ENCODE data around the gene GOLGA8A.

GOLGA8A gene

DNA sequence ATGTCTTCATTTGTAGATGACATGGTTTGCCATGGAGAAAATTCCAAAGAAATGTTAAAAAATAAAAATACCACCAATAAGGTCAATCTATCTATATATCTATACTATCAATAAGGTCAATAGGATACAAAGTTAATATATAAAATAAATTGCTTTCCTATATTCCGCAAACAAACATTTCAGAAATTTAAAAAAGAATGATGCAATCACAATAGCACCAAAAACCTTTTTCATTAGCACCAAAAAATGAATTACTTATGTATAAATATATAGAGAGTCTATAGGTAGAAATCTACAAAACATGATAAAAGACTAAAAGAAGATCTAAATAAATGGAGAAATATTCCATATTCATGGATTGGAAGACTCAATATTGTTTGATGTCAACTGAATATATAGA lies 22.8 kb upstream of the GOLGA8A start:
- H3K27ac ChIP-seq, result no peak overlapping the region
- TF ChIP-seq, protein P1, sequence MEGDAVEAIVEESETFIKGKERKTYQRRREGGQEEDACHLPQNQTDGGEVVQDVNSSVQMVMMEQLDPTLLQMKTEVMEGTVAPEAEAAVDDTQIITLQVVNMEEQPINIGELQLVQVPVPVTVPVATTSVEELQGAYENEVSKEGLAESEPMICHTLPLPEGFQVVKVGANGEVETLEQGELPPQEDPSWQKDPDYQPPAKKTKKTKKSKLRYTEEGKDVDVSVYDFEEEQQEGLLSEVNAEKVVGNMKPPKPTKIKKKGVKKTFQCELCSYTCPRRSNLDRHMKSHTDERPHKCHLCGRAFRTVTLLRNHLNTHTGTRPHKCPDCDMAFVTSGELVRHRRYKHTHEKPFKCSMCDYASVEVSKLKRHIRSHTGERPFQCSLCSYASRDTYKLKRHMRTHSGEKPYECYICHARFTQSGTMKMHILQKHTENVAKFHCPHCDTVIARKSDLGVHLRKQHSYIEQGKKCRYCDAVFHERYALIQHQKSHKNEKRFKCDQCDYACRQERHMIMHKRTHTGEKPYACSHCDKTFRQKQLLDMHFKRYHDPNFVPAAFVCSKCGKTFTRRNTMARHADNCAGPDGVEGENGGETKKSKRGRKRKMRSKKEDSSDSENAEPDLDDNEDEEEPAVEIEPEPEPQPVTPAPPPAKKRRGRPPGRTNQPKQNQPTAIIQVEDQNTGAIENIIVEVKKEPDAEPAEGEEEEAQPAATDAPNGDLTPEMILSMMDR (conservative IDR thresholded peaks at IDR 0.05), result no peak
- TF ChIP-seq ZFX (IDR thresholded peaks at IDR 0.05), result no peak

GRCh38 chr15:34456658-34457057 lies 19.1 kb upstream of the GOLGA8A start:
- no peak for TF ChIP-seq ZFX (IDR thresholded peaks at IDR 0.05)
- TF ChIP-seq, protein P1 (conservative IDR thresholded peaks at IDR 0.05), result no peak
- no peak overlapping the region for H3K27ac ChIP-seq

DNA sequence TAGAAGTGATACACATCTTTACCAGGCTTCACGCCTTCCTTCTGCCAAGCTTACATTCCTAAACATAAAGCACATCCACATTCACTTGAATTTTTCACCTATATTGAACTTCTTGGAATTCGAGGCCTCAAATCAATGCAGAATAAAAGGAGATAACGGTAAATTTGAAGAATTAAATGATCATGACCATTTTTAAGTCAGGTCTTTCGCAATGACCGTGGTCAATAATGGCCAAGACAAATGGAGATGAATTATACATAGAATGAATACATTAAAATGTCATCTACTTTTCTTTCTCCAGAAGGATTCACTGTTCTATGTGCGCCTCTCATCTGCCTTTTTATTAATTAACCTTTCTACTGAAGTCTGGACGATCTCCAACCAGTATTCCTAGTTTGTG lies 5.3 kb upstream of the GOLGA8A start:
- TF ChIP-seq ZFX (IDR thresholded peaks at IDR 0.05), result no peak
- TF ChIP-seq, protein P1 (conservative IDR thresholded peaks at IDR 0.05), result no peak
- H3K27ac ChIP-seq, result no peak overlapping the region

- H3K27ac ChIP-seq, result no peak overlapping the region
- TF ChIP-seq ZFX (IDR thresholded peaks at IDR 0.05), result no peak
- TF ChIP-seq, protein P1 (conservative IDR thresholded peaks at IDR 0.05), result no peak
Observed at GRCh38 chr15:34439878-34440277, 2.3 kb upstream of the GOLGA8A start.

DNA sequence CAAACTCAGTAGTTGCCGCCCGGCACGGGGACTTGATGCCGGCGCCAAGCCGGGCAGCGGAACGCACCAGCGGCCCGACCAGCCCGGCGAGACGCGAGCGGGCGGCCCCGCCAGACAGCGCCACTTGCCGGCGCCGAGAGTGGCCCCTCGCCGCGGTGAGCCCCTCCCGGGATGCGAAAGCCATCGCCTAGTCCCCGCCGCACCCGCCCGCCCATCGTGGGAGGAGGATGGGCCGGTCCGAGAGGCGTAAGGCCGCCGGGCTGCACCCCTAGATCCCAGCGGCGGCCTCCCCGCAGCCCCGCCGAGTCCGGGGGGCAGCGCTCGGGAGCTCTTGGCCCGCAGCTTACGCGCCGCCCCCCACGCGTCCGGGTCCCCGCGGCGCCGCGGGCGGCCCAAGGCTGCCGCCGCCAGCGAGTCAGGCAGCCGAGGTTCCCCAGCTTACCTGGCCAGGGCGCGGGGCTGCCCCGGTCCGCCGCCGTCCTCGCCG lies 609 bp downstream of the GOLGA8A start:
- TF ChIP-seq ZFX (IDR thresholded peaks at IDR 0.05), result peak; percentile 43; the same call in 1 of the 2 replicates
- TF ChIP-seq, protein P1 (conservative IDR thresholded peaks at IDR 0.05), result peak; percentile 19
- peak overlapping the region; percentile 43 for H3K27ac ChIP-seq

GRCh38 chr15:34436126-34436955 lies 1.3 kb downstream of the GOLGA8A start:
- H3K27ac ChIP-seq, result peak overlapping the region; percentile 43
- TF ChIP-seq, protein P1 (conservative IDR thresholded peaks at IDR 0.05), result no peak
- TF ChIP-seq ZFX (IDR thresholded peaks at IDR 0.05), result no peak

GRCh38 chr15:34435658-34436057 lies 1.9 kb downstream of the GOLGA8A start:
- TF ChIP-seq, protein P1 (conservative IDR thresholded peaks at IDR 0.05), result no peak
- no peak for TF ChIP-seq ZFX (IDR thresholded peaks at IDR 0.05)
- H3K27ac ChIP-seq, result no peak overlapping the region

Measured in C4-2B (cell line).